Coronary artery (tissue), 2 donors: Measurements from ENCODE around the gene IL3RA.

Experiments used
- DNase-seq: peaks from one replicate; pipeline ENCODE4 v3.0.0-alpha.2; 2017; ENCODE audit warnings: low spot score
- H3K27ac ChIP-seq, 2 donors: fragments of 200-600 bp; sonication (generic); one replicate each; pipeline ENCODE4 v1.5.1; 2016 to 2019
- H3K4me3 ChIP-seq: fragments of 200-600 bp; sonication (generic); 2 replicates; pipeline ENCODE4 v1.5.1; 2016; ENCODE audit warnings: mild to moderate bottlenecking, moderate library complexity
- TF ChIP-seq, protein P1 (sequence below): fragments of 200-600 bp; sonication (generic); IDR thresholded peaks from one replicate; pipeline ENCODE4 v1.5.1; 2019; ENCODE audit warnings: antibody characterized with exemption

The IL3RA gene

DNA sequence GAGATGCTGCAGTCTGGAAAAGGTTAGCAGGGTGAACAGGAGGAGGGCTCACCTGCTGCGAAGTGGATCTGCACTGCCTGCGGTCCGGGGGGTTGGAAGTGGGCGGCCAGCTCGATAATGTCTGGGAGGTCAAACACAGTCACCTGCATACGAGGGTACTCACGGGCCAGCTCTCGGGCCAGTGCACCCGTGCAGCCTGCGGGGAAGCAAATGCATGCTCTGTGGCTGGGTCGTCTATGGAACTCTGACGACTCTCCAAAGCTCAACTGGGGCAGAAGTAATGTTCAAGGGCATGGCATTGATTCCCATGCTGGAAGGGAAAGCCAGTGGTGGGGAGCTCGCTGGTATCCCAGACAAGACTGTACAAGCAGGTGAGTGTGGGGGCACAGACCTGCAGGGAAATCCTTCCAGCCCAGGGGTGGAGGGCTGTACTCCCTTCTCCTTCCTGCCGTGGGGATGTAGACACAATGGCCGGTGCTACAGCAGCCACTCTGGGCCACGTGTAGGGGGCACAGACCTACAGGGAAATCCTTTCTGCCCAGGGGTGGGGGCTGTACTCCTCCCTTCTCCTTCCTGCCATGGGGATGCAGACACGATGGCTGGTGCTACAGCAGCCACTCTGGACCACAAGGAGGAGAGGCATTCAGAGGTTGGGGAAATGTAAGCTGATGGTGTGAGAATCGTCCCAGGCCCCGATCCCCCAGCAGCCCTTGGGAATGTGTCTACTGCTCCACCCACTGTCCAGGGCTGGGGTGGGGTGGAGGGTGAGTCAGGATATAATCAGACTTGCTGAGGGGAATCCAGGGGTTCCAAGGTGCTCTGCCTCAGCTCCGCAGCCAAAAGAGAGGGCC lies 81.6 kb downstream of the IL3RA start:
- Histone ChIP-seq H3K27ac (no peak overlapping the region), H3K4me3 (no peak overlapping the region)
- TF ChIP-seq, protein P1, sequence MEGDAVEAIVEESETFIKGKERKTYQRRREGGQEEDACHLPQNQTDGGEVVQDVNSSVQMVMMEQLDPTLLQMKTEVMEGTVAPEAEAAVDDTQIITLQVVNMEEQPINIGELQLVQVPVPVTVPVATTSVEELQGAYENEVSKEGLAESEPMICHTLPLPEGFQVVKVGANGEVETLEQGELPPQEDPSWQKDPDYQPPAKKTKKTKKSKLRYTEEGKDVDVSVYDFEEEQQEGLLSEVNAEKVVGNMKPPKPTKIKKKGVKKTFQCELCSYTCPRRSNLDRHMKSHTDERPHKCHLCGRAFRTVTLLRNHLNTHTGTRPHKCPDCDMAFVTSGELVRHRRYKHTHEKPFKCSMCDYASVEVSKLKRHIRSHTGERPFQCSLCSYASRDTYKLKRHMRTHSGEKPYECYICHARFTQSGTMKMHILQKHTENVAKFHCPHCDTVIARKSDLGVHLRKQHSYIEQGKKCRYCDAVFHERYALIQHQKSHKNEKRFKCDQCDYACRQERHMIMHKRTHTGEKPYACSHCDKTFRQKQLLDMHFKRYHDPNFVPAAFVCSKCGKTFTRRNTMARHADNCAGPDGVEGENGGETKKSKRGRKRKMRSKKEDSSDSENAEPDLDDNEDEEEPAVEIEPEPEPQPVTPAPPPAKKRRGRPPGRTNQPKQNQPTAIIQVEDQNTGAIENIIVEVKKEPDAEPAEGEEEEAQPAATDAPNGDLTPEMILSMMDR: no peak
- no peak for DNase-seq

DNA sequence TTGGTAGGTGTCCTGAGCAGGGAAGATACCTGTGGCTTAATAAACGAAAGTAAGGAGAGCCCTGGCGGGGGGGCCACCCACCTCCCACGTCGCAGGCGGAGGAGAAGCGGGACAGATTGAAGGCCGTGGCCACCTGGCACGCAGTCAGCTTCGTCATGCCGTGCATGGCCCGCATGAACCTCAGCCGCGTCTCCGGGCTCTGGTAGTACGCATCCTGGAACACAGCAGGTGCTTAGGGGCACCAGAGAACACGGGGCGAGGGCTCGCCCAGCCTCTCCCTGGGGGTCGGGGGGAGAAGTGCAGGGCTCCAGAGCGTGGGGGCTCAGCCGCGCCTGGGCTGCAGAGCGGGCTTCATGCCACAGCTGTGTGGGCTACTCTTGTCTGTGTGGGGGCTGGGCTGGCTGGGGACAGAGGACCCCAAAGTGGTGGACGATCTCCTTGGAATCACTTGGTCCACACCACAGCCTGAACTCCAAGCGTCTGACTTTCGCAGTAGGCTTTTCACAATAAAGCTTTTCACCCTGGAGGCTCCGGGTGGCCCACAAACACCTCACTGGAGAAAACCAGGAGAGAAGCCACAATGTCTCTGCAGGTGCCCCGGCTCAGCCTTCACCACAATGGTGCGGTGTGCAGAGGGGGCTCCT lies 82.4 kb downstream of the IL3RA start:
- H3K27ac ChIP-seq: no peak overlapping the region
- TF ChIP-seq, protein P1: no peak
- H3K4me3 ChIP-seq: no peak overlapping the region
- DNase-seq: no peak

DNA sequence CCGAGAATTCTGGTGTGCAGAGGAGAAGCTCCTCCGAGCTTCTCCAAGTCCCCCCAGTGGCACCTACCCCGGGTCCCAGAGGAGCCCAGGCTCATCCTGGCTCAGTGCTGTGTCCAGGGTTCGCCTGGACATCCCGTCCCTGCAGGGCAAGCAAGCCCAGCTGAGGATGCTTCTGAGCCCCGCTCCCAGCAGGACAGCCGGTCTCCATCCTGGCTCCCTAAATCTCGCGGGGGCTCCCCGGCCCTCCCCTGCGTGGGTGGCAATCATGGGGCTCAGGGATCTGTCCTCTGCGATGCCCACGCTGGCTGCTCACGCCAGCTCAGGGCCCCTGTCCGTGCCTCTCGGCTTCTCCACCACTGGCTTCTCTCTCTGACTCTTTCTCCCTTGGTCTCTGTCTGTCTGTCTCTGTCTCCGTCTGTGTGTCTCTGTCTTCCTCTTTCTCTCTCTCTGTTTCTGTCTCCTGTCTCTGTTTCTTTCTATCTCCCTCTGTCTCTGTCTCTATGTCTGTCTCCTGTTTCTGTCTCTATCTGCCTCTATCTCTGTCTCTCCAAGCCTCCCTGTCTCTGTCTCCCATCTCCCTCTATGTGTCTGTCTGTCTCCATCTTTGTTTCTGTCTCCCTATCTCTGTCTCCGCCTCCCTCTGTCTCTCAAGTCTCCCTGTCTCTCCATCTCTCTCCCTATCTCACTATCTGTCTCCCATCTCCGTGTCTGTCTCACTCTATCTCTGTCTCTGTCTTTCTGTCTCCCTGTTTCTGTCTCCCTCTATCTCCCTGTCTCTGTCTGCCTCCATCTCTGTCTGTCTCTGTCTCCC lies 83.2 kb downstream of the IL3RA start:
- Histone ChIP-seq H3K4me3 (no peak overlapping the region), H3K27ac (no peak overlapping the region)
- no peak for DNase-seq
- TF ChIP-seq, protein P1: no peak

DNA sequence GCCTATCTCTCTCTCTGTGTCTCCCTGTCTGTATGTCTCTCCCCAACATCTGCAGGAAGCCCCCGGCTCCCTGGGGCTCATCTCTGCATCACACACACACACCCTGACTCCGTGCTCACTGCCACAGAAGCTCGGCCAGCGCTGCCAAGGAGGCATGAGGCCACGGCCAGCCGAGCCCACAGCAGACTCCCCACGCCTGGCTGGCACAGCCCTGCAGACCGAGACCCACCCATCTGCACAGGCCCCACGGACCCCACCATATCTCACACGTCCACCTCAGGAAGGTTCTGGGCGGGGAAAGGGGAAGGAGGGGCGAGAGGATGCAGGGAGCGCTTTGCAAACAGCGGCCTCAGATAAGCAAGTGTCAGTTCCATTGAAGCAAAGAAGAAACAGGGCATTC lies 83.8 kb downstream of the IL3RA start:
- no peak overlapping the region for H3K27ac ChIP-seq
- H3K4me3 ChIP-seq: no peak overlapping the region
- DNase-seq: no peak
- TF ChIP-seq, protein P1: no peak

DNA sequence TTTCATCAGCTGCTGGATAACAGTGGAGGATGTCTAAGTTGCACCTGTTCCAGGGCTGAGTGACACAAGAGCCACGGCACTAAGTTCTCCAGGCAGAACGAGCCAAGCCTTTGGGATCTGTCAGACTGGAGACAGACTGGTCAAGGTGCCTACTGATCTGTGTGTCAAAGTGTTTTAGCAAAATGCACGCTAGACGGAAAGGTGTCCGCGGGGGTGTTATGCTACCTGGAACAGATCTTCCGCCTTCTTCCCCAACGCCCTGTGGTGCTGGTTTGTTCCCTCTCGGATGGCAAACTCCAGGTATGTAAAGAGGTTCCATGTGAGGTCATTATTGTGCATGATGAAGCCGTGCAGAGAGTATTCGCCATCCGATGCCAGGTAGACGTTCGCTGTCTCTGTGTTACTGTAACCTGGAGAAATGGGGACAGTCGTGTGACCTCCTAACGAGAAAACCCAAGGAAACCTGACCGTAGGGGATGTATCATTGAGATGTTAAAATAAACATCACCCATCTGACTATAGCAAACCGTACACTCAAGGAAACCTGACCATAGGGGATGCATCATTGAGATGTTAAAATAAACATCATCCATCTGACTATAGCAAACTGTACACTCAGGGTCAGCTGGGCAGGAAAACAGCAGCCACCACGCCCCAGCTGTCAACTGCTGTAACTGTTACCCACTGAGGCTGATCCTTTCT lies 85.0 kb downstream of the IL3RA start:
- Histone ChIP-seq H3K27ac (no peak overlapping the region), H3K4me3 (no peak overlapping the region)
- TF ChIP-seq, protein P1: no peak
- DNase-seq: no peak

DNA sequence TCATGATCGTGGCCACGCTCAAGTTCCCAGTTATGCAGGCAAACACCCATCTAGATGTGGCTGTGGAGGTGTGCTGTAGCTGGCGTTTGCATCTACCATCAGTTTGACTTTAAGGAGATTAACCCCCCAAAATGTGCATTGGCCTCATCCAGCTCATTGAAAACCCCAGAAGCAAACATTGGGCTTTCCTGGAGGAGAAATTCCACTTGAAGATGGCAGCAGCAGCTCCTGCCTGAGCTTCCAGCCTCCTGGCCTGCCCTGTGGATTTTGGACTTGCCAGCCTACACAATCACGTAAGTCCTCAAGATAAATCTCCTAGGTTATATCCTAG lies 85.5 kb downstream of the IL3RA start:
- H3K27ac ChIP-seq: no peak overlapping the region
- TF ChIP-seq, protein P1: no peak
- H3K4me3 ChIP-seq: no peak overlapping the region
- no peak for DNase-seq
